ENCODE results near the gene SMPDL3B.

GRCh38 chr1:27963393-27963792, 28.6 kb downstream of the SMPDL3B start:
- TF ChIP-seq POLR2A (IDR thresholded peaks at IDR 0.05) (no peak), CTCF (IDR thresholded peaks at IDR 0.05) (no peak)
